GM12892 (cell line): ENCODE results near the gene DENND1A. TPM values are rescaled to one million over a fixed set of nuclear protein-coding genes. Genes with fewer than 3 reads are reported as not detected.
A peak's percentile ranks its signal among the peaks of the same experiment; 100 is the strongest.
"Not testable (repeated sequence)": the region's sequence is repeated elsewhere in the genome, so short reads cannot be mapped to it uniquely, and the experiment has no call there.

Source experiments
- DNase-seq: peaks from one replicate; pipeline ENCODE4 v3.0.0; 2011; ENCODE audit not compliant: insufficient read length
- FAIRE-seq: peaks from 2 replicates; lab custom pipeline; 2011; peaks lifted over from hg19 to GRCh38; lab: Jason Lieb, UNC
- POLR2A ChIP-seq: IDR thresholded peaks from 2 replicates; pipeline ENCODE4 v1.6.1; 2011; ENCODE audit warnings: low read depth, low read length, control low read depth
- POLR2AphosphoS5 ChIP-seq: IDR thresholded peaks from 2 replicates; pipeline ENCODE4 v1.6.1; 2011; ENCODE audit warnings: low read depth, low read length, control low read depth
- TAF1 ChIP-seq: IDR thresholded peaks from 2 replicates; pipeline ENCODE4 v1.6.1; 2011; ENCODE audit warnings: low read depth, mild to moderate bottlenecking, control low read depth, low read length, borderline replicate concordance
- polyA plus RNA-seq: library from polyadenylated mRNA; unstranded; fragments of >200 nt; gene quantifications from one replicate; pipeline ENCODE4 v1.2.1, GENCODE V29; 2012; ENCODE audit warnings: missing spikeins, inconsistent platforms; ENCODE audit not compliant: missing spikeins

The DENND1A gene
- 24.6 TPM for polyA plus RNA-seq

- peak; percentile 73; the same call in 1 of the 2 replicates for TF ChIP-seq TAF1
- TF ChIP-seq POLR2A = peak; percentile 29; the same call in 1 of the 2 replicates
- TF ChIP-seq POLR2AphosphoS5 = no peak
- DNase-seq (peak; percentile 95), FAIRE-seq (peak; percentile 92)
These were observed at the start of gene DENND1A for GRCh38 chr9:123929870-123930831. TSS of gene DENND1A (minus strand) at chr9:123930126. CDS start at chr9:123929905, 221 bp downstream.

- DNase-seq (no peak), FAIRE-seq (no peak)
- TF ChIP-seq TAF1 (no peak), POLR2AphosphoS5 (no peak), POLR2A (no peak)
These were observed 49.1 kb upstream of the DENND1A start for GRCh38 chr9:123978981-123979380.

GRCh38 chr9:123976579-123976978, 46.7 kb upstream of the DENND1A start:
- not testable (repeated sequence) for DNase-seq, FAIRE-seq

GRCh38 chr9:123975871-123976270, 45.9 kb upstream of the DENND1A start:
- FAIRE-seq = no peak
- TF ChIP-seq POLR2AphosphoS5 (no peak), TAF1 (no peak), POLR2A (no peak)

GRCh38 chr9:123974471-123974870, 44.5 kb upstream of the DENND1A start:
- no peak for DNase-seq
- FAIRE-seq = no peak
- TF ChIP-seq TAF1 (no peak), POLR2AphosphoS5 (no peak), POLR2A (no peak)

More at GRCh38 chr9:123975871-123976270, 45.9 kb upstream of the DENND1A start:
- no peak for DNase-seq

- DNase-seq = no peak
- no peak for FAIRE-seq
- TF ChIP-seq POLR2A (no peak), POLR2AphosphoS5 (no peak), TAF1 (no peak)
These were observed 43.8 kb upstream of the DENND1A start for GRCh38 chr9:123973590-123974223.

- no peak for FAIRE-seq
- TF ChIP-seq POLR2AphosphoS5 = no peak
- no peak for DNase-seq
These were observed 42.7 kb upstream of the DENND1A start for GRCh38 chr9:123972618-123973017.

- TF ChIP-seq POLR2AphosphoS5 (no peak), POLR2A (no peak), TAF1 (no peak)
- DNase-seq (no peak), FAIRE-seq (no peak)
These were observed 37.4 kb upstream of the DENND1A start for GRCh38 chr9:123967323-123967722.

- TF ChIP-seq TAF1 (no peak), POLR2AphosphoS5 (no peak)
These were observed 36.1 kb upstream of the DENND1A start for GRCh38 chr9:123965801-123966686.

GRCh38 chr9:123964761-123965160, 34.8 kb upstream of the DENND1A start:
- FAIRE-seq = no peak
- DNase-seq = no peak
- TF ChIP-seq POLR2A (no peak), POLR2AphosphoS5 (no peak), TAF1 (no peak)

More at GRCh38 chr9:123965801-123966686, 36.1 kb upstream of the DENND1A start:
- FAIRE-seq (no peak), DNase-seq (no peak)

- TF ChIP-seq POLR2AphosphoS5 = no peak
- TF ChIP-seq TAF1 = no peak
These were observed 31.0 kb upstream of the DENND1A start for GRCh38 chr9:123960965-123961364.

More at GRCh38 chr9:123960965-123961364, 31.0 kb upstream of the DENND1A start:
- FAIRE-seq (no peak), DNase-seq (no peak)
